DLD1 (cell line): ENCODE results near the gene MRPL20.
"Not testable (repeated sequence)": the region's sequence is repeated elsewhere in the genome, so short reads cannot be mapped to it uniquely, and the experiment has no call there.

Experiments
- in situ Hi-C: cut with HindIII; loops from 2 replicates; pipeline ENCODE4 v1.10.0; 2017; ENCODE audit warnings: low sequenced_read_pairs

Gene MRPL20

DNA sequence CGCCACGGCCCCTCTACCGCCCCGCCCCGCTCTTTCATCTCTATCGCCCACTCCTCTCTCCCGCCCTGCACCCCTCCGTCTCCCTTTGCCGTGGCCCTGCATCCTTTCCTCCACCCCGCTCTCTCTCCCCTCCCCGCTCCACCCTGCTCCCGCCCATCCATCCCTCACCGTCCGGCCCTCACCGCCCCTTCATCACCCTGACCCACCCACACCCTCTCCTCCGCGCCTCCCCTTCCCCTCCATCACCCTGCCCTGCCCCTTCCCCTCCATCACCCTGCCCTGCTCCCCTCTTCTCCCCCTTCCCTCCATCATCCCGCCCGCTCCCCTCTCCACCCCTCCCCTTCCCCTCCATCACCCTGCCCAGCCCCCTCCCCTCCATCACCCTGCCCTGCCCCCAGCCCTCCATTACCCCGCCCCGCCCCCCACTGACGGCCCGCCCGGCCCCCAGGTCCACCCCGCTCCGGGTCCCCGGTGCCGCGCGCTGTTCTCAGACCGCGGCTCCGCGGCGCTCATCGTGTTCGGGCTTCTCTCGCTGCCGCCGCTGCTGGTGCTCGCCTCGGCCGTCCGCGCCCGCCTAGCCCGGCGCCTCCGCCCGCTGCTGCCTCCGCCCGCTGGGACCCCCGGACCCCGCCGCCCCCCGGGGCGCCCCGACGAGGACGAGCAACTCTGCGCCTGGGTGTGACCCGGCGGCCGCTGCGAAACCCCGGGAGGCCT is 20.2 kb upstream of the MRPL20 start:
- in situ Hi-C loops = no loop called here

DNA sequence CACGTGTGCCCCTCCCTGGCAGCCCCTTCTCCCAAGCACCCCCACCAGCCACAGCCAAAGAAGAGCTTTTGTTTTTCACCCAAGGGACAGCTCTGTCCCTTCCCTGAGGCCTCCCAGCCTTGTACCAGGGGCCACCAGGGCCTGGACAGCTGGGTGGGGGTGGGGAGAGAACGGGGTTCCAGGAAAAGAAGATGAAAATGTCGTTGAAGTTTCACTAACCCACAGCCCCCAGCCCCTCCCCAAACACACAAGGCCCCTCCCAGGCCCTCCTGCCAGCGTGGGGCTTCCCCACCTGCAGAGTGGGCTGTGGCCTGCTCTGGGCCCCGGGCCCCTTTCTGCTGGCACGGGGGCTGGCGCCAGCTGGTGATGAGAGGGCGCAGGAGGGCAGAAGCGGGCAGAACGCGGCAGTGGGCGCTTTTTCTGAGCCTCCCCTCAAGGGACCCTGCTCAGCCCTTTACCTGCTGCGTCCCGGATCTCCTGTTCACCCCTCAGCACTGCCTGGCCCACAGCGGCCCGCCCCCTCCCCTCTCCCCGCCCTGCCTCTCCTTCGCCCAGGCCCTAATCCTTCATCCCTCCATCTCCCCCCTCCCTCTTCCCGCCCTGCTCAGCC is 19.5 kb upstream of the MRPL20 start:
- in situ Hi-C loops = no loop called here

DNA sequence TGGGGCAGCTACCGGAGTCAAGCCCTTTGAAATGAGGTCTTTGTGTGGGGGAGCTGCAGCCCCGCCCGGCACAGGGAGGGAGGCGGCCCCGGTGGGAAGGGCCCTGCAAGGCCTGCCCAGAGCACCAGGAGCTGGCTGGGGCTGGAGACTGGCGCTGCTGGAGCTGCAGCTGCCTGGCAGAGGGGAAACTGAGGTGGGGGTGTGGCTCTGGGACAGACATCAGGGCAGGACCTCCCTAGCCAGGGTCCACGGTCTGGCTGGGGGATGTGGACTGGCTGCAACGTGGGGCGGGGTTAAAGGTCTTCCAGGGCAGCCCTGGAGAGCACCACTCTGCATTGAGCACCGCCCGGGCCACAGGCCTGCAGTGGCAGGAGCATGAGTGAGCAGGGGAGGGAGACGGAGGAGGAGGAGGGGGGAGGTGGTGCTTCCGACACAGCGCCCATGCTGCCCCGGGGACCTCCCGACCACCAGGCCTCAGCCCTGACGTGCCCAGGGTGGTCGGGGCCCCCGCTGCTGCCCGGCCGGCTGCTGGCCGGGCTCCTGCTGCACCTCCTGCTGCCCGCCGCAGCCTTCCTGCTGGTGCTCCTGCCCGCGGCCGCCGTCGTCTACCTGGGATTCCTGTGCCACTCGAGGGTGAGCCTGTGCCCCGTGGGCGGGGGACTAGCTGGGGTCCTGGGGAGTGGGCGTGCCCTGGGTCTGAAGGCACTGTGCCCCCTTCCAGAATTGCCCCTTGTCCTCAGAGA is 18.8 kb upstream of the MRPL20 start:
- in situ Hi-C loops = no loop called here

DNA sequence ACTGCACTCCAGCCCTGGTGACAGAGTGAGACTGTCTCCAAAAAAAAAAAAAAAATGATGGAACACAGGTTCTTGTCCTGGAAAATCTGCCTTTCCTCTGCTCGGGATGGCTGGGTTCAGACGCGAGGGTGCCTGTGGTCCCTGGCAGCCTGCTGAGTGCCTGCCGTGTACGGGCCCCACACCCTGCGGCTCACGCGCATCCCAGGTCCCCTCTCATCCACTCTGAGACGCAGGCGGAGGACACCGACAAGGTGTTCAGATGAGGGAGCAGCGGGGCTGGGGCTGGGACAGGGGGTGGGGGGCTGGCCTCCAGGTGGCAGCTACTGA is 18.3 kb upstream of the MRPL20 start:
- in situ Hi-C loops = no loop called here

DNA sequence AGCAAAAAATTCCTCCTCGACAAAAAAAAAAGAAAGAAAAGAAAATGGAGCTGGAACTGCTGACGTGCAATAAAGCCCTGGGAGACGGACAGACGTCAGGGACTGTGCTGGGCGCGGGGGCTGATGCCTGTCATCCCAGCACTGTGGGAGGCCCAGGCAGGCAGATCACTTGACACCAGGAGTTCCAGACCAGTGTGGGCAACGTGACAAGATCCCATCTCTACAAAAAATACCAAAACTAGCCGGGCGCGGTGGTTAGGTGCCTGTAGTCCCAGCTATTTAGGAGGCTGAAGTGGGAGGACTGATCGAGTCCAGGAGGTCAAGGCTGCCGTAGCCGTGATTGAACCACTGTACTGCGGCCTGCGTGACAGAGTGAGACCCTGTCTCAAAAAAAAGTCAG is 17.6 kb upstream of the MRPL20 start:
- in situ Hi-C loops = no loop called here

DNA sequence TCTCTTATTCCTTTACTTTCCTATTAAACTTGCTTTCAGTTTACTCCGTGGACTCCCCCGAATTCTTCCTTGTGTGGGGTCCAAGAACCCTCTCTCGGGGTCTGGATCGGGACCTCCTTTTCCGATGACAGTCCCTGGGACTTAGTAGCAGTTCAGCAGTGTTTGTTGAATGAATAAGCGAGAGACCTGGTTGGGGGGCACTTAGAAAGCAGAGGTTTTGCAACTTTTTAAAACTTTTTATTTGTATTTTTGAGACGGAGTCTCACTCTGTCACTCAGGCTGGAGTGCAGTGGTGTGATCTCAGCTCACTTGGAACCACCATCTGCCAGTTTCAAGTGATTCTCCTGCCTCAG is 16.1 kb upstream of the MRPL20 start:
- in situ Hi-C loops = no loop called here

DNA sequence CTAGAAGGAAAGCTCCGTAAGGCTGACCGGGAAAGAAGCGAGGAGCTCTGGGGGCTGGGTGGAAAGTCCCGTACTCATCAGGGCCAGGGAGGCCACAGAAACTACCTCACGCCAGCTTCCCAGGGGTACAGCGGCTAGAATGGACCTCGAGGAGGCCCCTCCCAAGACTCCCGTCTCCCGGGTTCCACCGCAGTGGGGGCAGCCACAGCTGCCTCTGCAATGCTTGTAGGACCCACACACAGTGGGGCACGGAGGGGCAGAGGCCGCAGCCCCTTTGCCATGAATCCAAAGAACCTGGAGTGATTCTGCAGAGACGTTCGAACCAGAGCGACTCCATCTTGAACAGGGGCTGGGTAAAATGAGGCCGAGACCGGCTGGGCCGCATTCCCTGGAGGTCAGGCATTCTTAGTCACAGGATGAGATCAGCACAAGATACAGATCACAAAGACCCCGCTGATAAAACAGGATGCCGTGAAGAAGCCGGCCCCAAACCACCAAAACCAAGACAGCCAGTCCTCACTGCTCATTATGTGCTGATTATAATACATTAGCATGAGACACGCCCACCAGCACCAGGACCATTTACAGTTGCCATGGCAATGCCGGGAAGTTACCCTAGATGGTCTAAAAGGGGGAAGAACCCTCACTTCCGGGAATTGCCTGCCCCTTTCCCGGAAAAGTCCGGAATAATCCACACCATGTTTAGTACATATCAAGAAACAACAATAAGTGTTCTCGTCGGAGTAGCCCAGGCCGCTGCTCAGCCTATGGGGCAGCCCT is 15.6 kb upstream of the MRPL20 start:
- in situ Hi-C loops = no loop called here

DNA sequence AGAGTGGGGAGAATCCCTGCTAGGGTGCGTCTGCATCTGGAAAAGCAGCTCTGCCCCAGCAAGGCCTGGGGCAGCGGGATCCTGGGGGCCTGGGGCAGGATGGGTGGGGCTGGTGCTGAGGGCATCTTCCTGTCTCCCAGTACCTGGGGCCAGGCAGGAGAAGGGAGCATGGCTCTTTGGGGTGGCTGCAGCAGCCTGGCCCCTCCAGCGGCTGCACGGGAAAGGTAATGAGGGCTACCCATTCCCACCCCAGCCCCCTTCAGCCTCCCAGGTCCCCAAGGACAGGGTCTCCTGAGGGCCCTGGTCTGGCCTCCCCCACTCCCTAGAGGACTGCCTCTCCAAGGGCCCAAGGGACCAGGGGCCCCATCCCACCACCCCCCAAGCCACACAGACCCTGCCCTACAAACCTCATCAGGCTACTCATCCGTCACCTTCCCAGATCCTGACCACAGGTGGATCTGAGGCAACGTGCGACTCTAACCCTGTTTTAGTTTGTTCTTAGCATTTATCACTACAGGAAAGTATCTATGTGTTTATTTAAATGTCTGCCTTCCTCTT is 14.9 kb upstream of the MRPL20 start:
- in situ Hi-C loops = no loop called here

DNA sequence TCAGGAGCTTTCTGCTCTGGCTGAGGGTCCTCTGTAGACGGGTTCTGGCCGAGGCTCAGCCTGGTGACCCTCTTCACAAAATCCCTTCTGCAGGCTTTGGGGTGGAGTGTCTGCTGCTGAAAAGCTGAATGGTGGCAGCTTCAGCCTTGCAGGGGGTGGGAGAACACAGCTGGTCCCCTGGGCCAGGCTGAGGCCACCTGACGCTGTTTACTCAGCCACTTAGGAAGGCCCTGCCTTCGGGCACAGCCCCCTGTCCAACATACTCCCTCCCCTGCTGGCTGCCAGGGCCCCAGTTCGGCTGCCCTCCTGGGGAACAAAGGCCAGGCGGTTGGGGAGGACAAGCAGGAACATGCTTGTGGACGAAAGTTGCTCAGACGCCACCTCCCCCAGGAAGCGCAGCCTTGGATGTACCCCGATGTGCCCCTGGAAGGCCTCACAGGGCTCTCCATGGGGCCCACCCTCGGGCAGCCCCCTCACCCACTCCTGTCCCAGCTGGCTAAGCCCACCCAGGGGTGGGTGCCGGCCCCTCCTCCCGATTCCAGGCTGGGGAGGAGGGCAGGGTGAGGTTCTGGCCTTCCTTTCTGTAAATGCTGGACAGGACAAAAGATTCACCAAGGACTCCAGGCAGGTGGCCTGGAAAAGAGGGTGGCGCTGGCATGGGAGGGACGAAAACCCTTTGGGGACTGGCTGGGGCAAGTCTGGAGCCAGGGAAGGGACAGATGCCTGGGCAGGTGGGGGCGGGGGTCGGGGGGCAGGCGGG is 14.2 kb upstream of the MRPL20 start, which contains the start of gene ANKRD65:
TSS of gene ANKRD65 (minus strand) at position 130 of the 760 bp plus-strand sequence. CDS start 271 bp downstream, outside the sequence.
- in situ Hi-C loops = no loop called here

DNA sequence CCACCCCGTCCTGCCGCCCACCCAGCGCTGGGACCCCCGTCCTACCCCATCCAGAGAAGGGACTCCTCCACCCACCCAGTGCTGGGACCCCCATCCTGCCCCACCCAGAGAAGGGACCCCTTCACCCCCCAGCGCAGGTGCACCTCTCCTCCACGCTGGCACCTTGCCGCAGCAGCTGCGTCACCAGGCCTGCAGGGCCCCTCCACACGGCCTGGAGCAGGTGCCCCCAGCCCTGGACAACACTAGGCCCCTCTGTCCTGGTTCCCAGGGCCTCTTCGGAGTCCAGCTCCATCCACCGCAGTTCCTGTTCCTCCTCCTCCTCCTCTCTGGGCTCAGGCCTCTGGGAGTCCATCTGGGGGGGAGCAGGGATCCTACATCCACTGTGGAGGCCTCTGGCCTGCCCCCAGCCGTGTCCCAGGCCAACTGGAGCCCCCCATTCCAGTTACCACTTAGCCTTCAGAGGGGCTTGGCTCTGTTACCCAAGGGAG is 13.6 kb upstream of the MRPL20 start:
- in situ Hi-C loops = no loop called here

DNA sequence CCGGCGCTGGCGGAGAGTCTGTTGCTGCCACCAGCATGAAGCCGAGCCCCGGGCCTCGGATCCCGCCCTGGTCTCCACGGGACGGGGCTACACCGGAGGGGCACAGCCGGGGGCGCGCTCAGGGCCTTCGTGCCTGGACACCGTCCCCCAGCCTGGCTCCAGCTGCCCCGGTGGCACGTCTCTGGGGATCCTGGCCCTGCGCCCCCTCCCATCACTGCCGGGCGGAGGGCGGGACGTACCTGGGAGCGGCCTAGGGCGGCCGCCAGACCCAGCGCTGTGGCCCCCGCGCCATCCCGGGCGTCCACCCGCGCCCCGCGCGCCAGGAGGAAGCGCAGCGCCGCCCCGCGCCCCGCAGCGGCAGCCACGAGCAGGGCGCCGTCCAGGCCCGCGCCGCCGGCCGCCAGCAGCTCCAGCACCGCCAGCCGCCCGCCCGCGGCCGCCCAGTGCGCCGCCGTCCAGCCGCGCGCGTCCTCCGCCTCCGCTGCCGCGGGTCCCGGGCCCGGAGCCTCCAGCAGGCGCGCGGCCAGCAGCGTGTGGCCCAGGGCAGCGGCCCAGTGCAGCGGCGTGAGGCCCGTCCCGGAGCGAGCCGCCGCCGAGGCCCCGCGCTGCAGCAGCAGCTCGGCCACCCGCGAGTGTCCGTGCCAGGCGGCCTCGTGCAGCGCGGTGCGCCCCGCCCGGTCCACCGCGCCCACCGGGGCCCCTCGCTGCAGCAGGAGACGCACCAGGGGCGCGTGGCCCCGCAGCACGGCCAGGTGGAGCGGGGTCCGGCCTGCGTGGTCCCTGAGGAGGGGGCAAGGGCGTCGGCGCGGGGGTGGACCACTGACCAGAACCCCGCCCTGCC is 12.9 kb upstream of the MRPL20 start:
- in situ Hi-C loops = no loop called here

DNA sequence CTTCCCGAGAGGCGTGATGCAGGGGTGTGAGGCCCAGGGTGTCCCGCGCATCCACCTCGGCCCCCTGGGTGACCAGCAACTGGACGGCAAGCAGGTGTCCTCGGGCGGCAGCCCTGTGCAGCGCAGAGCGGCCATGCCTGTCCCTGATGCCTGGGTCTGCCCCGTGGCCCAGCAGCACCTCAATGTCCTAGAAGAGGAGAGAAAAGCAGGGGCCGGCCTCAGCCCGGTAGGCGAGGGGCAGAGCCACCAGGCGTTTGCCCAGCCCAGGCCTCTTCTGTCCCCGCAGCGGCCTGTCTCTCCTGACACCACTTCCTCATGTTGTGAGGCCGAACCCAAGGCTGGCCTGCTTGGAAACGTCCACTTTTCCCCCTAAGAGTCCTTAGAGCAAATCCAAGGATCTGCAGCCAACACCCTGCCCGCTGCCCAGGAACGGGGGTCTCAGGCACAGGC is 12.3 kb upstream of the MRPL20 start:
- in situ Hi-C loops = no loop called here

DNA sequence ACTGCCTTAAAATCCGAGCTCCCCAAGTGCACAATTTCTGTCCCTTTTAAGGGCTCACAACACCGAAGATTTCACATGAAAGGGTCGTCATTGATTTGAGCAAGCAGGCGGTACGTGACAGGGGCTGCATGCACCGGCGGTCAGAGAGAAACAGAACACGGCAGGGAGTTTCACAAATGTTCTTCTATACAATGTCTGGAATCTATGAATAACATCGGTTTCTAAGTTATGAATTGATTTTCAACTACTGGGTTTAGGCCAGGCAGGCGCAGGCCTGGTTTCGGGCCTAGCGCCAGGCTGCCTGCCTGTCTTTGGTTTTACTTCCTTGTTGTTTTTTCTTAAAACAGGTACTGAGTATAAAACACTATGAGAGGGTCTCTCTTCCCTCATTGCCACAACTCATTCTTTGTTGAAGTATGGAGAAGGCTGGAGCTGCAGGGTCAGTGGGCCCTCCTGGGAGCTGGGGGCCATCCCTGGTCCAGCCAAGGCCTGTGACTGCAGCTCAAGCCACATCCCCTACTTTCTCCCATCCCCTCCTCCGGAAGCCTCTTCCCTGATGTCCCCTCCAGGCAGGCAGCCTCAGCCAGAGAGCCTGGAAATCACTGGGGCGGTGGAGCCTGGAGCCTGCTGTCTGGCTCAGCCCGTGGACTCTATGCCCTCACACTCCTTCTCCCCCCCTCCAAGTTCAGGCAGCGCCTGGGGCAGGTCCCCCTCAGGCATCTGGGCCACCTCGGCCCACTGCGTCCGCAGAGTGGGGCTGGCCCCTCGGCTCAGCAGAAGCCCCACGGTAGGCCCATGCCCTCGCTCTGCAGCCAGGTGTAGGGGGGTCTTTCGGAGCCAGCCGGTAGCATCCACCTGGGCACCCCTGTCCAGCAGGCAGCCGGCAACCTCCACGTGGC is 11.6 kb upstream of the MRPL20 start:
- in situ Hi-C loops = no loop called here

DNA sequence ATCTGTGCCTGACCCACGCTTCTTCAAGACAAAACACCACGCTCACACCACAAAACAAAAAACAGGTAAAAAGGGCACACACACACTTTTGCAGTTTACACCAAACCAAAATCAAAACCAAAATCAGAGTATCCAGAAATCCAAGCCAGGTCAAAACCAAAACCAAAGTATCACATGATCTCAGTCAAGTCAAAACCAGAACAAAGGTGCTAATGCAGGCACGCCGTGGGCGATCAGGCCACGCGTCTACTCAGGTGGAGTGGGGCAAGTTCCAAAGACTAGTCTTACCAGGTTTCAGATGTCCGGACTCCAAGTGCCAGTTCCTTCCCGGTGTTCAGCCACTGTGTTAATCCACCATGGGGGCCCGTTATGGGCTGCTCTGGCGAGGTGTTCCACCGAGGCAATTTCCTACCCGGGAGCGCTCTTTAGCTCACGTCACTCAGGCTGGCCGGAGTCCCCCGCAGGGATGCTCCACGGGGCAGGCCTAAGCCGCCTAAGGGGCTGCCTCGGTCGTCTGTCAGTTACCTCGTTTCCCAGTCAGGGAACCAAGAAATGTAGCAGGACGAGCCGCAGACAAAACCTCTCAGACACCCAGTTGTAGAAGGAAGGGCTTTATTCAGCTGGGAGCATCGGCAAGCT is 10.9 kb upstream of the MRPL20 start:
- in situ Hi-C loops = not testable (repeated sequence)

DNA sequence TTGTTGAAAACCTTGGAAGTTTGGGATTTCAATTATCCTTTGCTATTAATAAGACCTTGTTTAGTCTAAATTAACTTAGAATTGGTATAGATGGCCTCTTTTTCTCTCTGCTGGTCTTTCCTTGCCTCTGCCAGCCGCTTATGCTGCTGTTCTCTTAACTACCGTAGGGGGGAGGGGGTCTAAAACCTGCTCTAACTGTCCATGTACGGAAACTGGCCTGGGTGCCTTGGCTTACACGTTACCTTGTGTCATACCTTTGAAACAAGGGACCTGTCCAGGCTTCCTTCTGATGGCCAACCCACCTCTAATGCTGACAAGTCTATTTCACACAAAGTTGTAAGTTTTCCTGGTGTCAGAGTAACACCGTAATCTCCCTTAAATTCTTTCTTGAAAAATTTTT is 10.3 kb upstream of the MRPL20 start:
- in situ Hi-C loops = not testable (repeated sequence)

DNA sequence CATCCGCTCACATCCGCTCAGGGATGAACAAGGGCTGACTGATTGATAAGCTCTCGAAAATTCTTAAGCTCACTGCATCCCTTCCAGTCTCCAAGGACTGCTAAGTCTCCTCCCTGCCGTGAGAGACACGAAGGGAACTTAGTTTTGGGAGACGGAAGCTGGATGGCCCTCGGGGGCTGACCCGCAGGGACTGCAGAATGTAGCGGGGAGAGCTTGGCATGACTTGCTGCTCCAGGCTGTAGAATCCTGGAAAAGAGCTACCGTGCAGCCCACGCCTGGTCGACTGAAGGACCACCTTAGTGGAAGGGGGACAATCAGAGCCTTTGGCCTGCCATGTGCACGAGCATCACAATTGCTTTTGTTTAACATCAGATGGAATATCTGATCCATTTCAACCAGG is 8.7 kb upstream of the MRPL20 start:
- in situ Hi-C loops = no loop called here

DNA sequence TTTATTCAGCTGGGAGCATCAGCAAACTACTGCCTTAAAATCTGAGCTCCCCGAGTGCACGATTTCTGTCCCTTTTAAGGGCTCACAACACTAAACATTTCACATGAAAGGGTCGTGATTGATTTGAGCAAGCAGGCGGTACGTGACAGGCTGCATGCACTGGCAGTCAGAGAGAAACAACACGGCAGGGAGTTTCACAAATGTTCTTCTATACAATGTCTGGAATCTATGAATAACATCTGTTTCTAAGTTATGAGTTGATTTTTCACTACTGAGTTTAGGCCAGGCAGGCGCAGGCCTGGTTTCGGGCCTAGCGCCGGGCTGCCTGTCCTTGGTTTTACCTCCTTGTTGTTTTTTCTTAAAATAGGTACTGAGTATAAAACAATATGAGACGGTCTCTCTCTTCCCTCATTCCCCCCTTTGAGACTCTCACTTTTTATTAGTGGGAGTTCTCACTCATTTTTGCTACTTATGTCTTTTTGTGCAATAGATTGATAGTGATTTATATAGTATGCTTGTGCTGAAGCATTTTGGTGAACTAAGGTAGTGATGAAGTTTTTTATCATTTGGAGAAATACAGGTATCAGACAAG is 5.3 kb upstream of the MRPL20 start:
- in situ Hi-C loops = not testable (repeated sequence)
